GM12801 (cell line): ENCODE results near the gene XKR3.

ENCODE experiments used
- CTCF ChIP-seq: IDR thresholded peaks from one replicate; pipeline ENCODE4 v1.5.1; 2011; ENCODE audit warnings: control low read depth; ENCODE audit not compliant: insufficient read length; ENCODE audit errors: extremely low read depth

XKR3 gene

GRCh38 chr22:16815073-16815472, 10.1 kb downstream of the XKR3 start:
- no peak for TF ChIP-seq CTCF

- no peak for TF ChIP-seq CTCF
Observed at GRCh38 chr22:16810188-16810802, 14.9 kb downstream of the XKR3 start.

DNA sequence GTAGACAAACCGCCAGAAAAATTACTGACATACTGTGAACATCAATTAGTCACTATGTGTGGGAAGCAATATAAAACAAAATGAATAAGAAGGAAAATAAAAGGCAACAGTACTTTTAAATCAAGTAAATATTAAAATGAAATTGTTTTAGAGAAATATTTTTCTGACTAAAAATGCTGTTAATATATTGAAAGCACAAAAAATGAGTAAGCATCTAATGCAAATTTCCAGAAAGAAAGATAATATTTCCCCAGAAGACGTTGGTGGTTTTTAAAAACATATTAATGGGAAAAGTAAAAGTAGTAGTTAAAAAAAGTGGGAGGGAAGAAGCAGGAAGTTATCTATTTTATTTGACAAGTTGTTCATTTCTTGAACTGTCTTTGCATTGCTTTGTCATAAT, 16.5 kb downstream of the XKR3 start:
- no peak for TF ChIP-seq CTCF

GRCh38 chr22:16807109-16807508, 18.1 kb downstream of the XKR3 start:
- no peak for TF ChIP-seq CTCF

- TF ChIP-seq CTCF, result no peak
Observed at GRCh38 chr22:16806401-16806800, 18.8 kb downstream of the XKR3 start.

DNA sequence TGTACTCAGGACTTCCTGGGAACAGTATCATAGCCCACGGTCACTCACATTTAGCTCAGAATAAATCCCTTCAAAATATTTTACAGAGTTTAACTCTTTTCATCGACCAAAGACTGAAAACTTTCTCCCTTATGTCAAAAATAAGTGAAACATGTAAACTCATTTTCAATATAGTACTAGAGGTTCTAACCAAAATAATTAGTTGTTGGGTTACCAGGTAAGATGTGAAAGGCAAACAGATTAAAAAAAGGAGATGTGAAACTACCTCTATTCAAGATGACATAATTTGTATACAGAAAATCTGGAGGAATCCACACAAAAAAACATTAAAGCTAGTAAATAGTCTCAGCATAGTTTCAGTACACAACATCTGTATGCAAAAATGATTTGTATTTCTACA, 20.3 kb downstream of the XKR3 start:
- no peak for TF ChIP-seq CTCF

GRCh38 chr22:16803255-16803917, 21.8 kb downstream of the XKR3 start:
- no peak for TF ChIP-seq CTCF

- no peak for TF ChIP-seq CTCF
Observed at GRCh38 chr22:16801571-16801970, 23.6 kb downstream of the XKR3 start.
